IMR-90 (cell line): ENCODE measurements around the gene CITED4. TPM values are rescaled to one million over a fixed set of nuclear protein-coding genes. Genes with fewer than 3 reads are reported as not detected.

ENCODE experiments used
- CHD1 ChIP-seq: IDR thresholded peaks from 2 replicates; pipeline ENCODE4 v1.6.1; 2012; ENCODE audit warnings: low read depth, low read length, improper control_type of control experiment
- FOS ChIP-seq: fragments of 150-350 bp; IDR thresholded peaks from 2 replicates; pipeline ENCODE4 v1.6.1; 2016; ENCODE audit warnings: low read depth, low read length
- MAFK ChIP-seq: IDR thresholded peaks from 2 replicates; pipeline ENCODE4 v1.6.1; 2012; ENCODE audit warnings: low read depth, low read length, improper control_type of control experiment
- MXI1 ChIP-seq: IDR thresholded peaks from 2 replicates; pipeline ENCODE4 v1.6.1; 2012; ENCODE audit warnings: low read depth, mild to moderate bottlenecking, low read length, moderate library complexity, borderline replicate concordance
- RAD21 ChIP-seq: IDR thresholded peaks from 2 replicates; pipeline ENCODE4 v1.6.1; 2012; ENCODE audit warnings: low read length, improper control_type of control experiment
- USF2 ChIP-seq: fragments of 150-350 bp; IDR thresholded peaks from 2 replicates; pipeline ENCODE4 v1.6.1; 2017; ENCODE audit warnings: mild to moderate bottlenecking, antibody characterized with exemption, low read length, low read depth
- polyA plus RNA-seq, 3 experiments: library from polyadenylated mRNA; depleted of rRNA; stranded (reverse); fragments of >200 nt; gene quantifications; 2 replicates each; pipeline ENCODE4 v1.2.3, GENCODE V29; 2012; ENCODE audit warnings: low replicate concordance in 1 of 3
- total RNA-seq: library from RNA; depleted of rRNA; stranded (reverse); fragments of >200 nt; gene quantifications from 2 replicates; pipeline ENCODE4 v1.2.3, GENCODE V29; 2012

The CITED4 gene
- total and polyA plus RNA-seq, 2 of the 4 experiments (the other 2 are of a cell fraction): under 0.01 to 1.6 TPM

GRCh38 chr1:40819101-40819500 lies 43.1 kb downstream of the CITED4 start (continued):
- TF ChIP-seq USF2: no peak
- TF ChIP-seq CHD1: no peak
- no peak for TF ChIP-seq FOS
- TF ChIP-seq MAFK: no peak
- TF ChIP-seq MXI1: no peak
- TF ChIP-seq RAD21: no peak
